Endometrial microvascular endothelial cells (primary cell): ENCODE data around the gene ARHGAP35. TPM values are rescaled to one million over a fixed set of nuclear protein-coding genes. Genes with fewer than 3 reads are reported as not detected.
"Not testable (repeated sequence)": the region's sequence is repeated elsewhere in the genome, so short reads cannot be mapped to it uniquely, and the experiment has no call there.

Experiments
- in situ Hi-C: cut with HindIII; loops from 2 replicates; pipeline ENCODE4 v1.10.0; 2017; ENCODE audit warnings: low sequenced_read_pairs, low pct_unique_long_range_greater_than_20kb; ENCODE audit errors: inconsistent ontology term
- total RNA-seq: library from RNA; depleted of rRNA; stranded (reverse); fragments of >200 nt; gene quantifications from one replicate; pipeline ENCODE4 v1.2.3, GENCODE V29; 2015; ENCODE audit errors: inconsistent ontology term

Gene ARHGAP35
- total RNA-seq, 1 donor from 2014 or later = 24.3 TPM

DNA sequence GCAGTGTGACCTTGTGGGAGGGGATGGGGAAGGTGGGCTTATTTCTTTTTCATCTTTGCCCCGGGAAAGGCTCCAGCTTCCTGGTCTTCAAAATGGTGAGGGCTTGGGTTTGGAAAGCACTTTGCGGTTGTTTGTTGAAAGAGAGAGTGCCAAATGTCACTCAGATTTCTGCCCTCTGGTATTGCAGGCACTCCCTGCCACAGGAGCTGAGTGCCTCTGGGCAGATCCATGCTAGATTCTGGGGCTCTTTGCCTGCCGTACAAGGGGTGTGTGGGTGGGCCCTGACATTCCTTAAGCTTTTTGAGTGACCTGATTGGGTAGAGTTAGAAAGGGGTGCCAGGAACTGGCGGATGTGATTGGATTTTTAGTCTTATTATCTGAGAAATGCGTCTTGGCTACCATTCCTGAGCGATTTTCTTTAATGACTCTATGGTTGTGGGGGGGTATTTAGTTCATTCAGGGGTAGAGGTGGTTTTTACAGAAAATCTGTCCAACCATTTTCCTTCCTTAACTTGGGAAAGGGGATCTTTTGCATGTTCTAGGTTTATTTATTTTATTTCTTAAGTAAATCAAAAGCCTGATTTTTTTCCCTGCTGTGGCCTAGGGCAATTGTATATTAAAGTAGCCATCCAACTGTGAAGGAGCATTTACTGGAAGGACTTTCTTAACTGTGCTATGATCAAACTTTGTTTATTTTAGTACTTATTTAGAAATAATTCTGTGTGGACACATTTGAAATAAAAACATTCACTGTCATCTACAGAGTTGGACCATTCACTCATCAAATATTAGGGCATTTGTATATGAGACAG lies 3.2 kb downstream of the ARHGAP35 start:
- in situ Hi-C loops = no loop called here

DNA sequence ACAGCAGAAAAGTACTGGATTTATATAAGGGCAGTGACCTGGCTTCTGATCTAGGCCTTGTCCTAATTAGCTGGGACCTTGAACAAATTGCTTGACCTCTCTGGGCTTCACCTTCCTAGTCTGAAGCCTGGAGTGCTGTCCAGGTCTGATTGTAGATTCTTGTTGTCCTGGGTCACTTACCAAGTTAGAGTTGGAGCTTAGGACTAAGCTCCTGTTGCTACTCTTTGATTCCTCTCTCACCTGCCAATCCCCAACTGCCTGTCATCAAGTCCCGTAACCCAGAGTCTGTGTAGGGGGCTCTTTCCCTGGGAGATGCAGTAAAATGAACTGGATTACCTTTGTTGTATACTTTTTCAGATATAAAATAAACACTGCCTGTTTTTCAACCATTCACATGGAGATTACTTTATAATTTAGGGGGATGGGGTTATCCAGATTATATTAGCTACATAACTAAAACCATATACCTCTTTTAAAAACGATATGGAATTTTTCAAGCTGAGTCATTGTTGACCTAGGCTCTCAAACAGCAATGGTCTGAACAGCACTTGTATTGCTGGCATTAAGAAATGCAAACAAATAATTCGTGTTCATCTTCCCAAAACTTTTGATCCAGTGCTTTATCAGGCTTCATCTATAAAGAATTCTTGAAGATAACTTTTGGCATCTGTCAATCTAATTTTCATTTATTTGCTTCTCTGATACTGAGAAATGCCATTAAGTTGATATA lies 5.8 kb downstream of the ARHGAP35 start:
- in situ Hi-C loops = no loop called here

DNA sequence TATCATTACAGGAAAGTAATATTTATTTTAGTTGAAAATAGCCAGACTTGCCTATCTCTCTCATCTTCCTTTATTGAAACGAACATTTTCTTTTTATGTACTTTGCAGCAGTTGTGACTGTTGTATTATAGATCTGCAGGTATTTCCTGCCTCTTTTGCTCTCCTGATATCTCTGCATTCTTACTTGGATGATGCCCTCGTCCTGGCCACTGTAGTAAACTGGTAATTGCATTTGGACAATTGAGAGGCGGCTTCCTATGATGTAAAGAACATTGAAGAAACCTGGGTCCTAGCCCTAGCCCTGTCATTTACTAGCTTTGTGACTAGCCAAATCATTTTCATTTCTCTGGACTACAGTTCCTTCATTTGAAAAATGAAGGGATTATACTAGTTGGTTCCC lies 6.4 kb downstream of the ARHGAP35 start:
- in situ Hi-C loops = no loop called here

DNA sequence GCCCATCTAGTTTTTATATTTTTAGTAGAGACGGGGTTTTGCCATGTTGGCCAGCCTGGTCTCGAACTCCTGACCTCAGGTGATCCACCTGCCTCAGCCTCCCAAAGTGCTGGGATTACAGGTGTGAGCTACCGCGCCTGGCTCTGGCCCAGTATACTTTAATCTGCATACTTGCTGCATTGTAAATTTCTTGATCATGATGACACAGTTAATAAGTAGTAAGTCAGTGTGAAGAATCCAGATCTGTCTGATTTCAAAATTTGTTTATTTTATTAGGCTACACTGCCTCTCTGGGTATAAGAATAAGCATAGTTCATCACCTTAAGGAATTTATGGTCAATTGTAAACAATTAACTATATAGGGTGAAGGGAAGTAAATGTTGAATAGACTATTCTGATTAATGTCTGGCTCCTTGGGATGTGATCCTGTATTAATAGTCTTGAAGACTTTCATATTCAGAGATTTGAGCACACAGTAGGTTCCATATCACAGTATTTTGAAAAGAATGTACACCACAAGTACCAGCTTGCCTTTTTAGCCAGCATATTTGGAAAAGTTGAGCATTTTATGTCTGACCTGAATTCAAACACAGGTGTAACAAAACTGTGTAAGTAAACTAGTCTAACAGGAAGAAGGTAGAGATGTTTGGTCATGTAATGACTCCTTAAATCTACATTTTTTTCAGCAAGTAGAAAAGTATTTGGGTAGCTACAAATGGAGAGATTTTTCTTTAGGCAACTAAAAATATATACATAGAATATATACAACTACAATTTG lies 7.4 kb downstream of the ARHGAP35 start:
- in situ Hi-C loops = no loop called here

DNA sequence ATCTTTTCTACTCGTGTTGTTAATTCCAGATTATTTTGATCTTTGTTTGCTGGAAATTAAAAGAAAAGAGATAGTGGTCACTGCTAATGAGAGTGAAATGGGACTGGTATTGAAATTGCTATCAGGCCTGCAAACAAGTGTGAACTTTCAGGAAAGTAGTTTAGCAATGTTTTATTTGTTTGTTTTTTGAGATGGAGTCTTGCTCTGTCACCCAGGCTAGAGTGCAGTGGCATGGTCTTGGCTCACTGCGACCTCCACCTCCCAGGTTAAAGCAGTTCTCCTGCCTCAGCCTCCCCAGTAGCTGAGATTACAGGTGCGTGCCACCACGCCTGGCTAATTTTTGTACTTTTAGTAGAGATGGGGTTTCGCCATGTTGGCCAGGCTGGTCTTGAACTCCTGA lies 10.4 kb downstream of the ARHGAP35 start:
- in situ Hi-C loops = not testable (repeated sequence)

DNA sequence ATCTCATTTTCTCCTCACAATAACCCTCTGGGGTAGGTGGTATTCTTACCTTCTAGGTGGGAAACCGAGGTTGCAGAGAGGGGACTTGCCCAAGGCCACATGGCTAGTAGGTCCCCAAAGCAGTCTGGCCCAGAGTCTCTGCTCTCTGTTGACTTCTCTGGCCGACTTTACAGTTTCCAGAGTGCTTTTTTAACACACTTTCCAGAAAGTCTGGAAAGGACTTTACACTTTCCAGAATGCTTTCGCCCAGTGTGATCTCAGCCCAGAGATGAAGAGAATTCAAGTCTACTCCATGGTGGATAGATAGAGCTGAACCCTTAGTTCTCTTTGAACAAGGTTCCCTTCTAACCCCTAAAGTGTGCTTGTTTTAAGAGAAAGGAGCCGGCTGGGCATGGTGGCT lies 12.2 kb downstream of the ARHGAP35 start:
- in situ Hi-C loops = no loop called here

DNA sequence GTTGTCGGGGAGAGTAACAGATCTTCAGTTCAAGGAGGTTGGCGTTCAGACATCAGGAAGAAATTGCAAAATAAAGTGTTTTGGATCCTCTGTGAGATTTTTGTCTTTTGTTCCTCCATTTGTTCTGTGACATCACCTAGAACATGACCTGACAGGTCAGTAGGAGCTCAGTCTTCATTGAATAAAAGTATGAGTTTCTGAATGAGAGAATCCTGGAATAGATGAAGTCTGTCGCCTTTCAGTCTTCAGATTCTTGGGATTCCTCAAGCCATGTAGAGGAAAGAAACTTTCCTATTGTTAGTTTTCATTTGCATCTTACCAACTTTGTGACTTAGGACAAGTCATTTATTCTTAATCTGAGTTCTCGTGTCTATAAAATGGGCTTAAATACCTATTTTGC lies 14.4 kb downstream of the ARHGAP35 start:
- in situ Hi-C loops = loop anchor here (25.0 kb wide), 1 partner anchor 112 kb away; no protein-coding TSS in a partner anchor

DNA sequence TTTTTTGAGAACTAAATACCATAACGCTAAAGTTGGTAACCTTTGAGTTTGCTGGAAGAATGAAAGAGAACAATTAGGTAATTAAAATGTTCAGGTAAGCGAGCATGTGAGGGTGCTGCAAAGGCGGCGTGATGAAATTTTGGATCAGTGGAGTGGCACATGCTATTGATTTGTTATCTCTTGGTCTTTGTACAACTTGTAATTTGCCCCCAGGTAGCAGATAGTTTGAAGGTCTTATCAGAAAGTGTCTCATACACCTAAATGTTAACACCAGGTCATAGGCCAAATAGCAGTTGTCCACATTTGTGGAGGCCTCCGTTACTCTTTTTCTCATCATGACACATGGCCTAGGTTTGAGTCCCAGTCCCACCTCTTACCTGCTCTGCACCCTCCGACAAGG lies 14.9 kb downstream of the ARHGAP35 start:
- in situ Hi-C loops = loop anchor here (25.0 kb wide), 1 partner anchor 112 kb away; no protein-coding TSS in a partner anchor

DNA sequence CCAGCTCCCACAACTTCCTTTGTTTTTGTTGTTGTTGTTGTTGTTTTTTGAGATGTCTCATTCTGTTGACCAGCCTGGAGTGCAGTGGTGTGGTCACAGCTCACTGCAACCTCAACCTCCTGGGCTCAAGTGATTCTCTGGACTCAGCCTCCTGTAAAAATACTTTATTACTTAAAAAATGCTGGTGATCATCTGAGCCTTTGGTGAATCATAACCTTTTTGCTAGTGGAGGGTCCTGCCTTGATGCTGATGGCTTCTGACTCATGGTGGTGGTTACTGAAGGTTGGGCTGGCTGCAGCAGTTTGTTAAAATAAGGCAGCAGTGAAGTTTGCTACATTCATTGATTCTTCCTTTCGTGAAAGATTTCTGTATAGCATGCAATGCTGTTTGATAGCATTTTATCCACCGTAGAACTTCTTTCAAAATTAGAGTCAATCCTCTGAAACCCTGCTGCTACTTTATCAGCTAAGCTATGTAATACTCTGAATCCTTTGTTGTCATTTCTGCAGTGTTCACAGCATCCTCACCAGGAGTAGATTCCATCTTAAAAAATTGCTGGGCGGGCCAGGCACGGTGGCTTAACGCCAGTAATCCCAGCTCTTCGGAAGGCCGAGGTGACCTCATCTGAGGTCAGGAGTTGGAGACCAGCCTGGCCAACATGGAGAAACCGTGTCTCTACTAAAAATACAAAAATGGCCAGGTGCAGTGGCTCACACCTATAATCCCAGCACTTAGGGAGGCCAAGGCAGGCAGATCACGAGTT lies 18.0 kb downstream of the ARHGAP35 start:
- in situ Hi-C loops = loop anchor here (25.0 kb wide), 1 partner anchor 109 kb away; no protein-coding TSS in a partner anchor

DNA sequence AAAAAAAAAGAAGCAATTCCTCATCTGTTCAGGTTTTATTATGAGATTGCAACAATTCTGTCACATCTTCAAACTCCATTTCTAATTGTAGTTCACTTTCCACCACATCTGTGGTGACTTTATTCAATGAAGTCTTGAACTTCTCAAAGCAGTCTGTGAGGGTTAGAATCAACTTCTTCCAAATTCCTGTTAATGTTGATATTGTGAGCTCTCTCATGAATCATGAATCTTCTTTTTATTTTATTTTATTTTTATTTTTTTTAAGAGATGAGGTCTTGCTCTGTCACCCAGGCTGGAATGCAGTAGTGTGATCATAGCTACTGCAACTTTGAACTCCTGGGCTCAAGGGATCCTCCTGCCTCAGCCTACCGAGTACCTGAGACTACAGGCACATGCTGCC lies 19.6 kb downstream of the ARHGAP35 start:
- in situ Hi-C loops = loop anchor here (25.0 kb wide), 1 partner anchor 107 kb away; no protein-coding TSS in a partner anchor

DNA sequence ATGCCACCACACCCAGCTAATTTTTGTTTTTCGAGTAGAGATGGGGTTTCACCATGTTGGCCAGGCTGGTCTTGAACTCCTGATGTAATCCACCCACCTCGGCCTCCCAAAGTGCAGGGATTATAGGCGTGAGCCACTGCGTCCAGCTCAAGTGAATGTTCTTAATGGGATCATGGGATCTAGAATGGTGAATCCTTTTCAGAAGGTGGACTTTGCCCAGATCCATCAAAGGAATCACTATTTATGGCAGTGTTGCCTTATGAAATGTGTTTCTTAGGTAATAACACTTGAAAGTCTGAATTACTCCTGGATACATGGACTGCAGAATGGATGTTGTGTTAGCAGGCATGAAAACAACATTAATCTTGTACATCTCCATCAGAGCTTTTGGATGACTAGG lies 20.3 kb downstream of the ARHGAP35 start:
- in situ Hi-C loops = loop anchor here (25.0 kb wide), 1 partner anchor 106 kb away; no protein-coding TSS in a partner anchor

DNA sequence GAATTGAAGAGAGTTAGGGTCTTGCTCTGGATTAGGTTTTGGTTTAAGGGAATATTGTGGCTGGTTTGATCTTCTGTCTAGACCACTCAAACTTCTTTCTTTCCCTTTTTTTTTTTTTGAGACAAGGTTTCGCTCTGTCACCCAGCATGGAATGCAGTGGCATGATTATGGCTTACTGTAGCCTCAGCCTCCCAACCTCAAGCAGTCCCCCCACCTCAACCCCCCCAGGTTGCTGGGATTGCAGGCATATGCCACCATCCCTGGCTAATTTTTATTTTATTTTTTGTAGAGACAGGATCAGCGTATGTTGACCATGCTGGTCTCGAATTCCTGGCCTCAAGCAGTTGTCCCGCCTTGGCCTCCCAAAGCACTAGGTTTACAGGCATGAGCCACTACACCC lies 21.2 kb downstream of the ARHGAP35 start:
- in situ Hi-C loops = loop anchor here (25.0 kb wide), 1 partner anchor 105 kb away; no protein-coding TSS in a partner anchor

DNA sequence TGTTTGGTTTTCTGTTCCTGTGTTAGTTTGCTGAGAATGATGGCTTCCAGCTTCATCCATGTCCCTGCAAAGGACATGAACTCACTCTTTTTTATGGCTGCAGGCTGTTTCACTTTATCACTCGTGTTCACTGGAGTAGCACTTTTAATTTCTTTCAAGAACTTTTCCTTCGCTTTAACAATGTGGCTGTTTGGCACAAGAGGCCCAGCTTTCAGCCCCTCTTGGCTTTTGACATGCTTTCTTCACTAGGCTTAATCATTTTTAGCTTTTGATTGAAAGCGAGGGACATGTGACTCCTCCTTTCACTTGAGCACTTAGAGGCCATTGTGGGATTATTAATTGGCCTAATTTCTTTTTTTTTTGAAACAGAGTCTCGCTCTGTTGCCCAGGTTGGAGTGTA lies 22.0 kb downstream of the ARHGAP35 start:
- in situ Hi-C loops = loop anchor here (25.0 kb wide), 1 partner anchor 105 kb away; no protein-coding TSS in a partner anchor

DNA sequence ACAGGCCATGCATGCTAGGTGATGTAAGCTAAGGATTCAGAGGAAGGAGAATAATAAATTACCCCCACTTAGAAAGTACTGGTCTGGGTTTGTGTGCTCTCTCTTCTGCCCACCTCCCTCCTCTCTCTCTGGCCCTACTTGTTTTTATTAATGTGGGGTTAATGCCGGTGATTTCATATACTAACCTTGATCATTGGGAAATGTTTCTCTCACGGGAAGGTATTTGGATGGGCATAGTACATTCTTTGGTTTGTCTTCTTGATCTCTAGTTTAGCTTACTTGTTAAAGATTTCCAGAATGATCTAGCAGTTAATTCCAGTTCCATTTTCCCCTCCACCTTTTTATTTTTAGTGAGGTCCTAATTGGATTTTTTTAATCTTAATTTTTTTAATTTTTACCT lies 24.6 kb downstream of the ARHGAP35 start:
- in situ Hi-C loops = loop anchor here (25.0 kb wide), 1 partner anchor 102 kb away; no protein-coding TSS in a partner anchor

DNA sequence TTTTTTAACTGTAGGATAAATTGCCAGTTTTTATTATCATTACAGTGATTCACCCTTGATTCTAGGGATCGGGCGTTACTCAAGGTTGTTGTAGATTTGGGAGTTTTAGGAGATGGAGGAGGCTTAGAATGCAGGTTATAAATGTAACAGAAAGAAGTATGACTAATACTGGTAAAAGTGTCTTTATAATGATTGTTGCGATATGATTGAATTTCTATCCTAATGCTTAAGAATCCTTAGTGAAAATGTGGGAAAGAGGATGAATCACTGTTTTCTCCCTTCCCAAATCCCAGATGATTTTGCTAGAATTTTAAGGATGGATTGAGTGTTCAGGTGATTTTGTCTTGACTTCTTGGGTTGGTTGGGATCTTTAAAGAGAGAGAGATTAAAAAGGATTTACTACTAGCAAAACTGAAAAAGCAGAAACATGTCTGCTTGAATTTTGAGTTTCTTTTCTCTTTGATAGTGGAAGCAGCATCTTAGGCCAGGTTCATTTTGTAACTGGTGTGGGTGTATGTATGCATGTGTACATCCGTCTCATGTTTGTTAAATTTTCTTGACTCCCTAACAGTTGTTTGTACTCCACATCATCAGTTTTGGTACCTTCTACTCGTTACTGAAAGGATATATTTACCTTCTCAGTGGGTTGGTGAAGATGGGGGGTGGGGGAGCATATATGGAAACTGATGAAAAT lies 25.9 kb downstream of the ARHGAP35 start:
- in situ Hi-C loops = loop anchor here (25.0 kb wide), 1 partner anchor 101 kb away; no protein-coding TSS in a partner anchor

DNA sequence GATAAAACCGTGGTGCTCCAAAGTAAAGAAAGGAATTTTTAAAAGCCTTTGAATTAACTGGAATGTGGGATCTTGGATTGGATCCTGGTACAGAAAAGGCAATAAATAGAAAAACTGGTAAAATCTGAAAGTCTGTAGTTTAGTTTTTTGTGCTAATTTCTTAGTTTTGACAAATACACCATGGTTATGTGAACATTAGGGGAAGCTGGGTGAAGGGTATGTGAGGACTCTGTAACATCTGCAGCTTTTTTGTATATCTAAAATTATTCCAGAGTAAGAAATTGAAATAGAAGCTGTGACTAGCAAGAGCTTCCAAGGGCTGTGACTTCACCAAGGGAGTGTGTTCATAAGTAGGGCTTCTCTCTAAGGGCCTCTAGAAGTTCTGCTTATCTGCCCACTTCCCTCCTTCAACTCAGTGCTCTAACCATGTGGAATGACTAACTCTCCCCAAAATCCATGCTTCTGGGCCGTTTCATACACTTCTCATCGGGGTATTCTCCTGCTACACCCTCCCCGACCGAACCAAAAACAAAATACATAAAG lies 26.5 kb downstream of the ARHGAP35 start:
- in situ Hi-C loops = loop anchor here (25.0 kb wide), 1 partner anchor 100 kb away; no protein-coding TSS in a partner anchor

DNA sequence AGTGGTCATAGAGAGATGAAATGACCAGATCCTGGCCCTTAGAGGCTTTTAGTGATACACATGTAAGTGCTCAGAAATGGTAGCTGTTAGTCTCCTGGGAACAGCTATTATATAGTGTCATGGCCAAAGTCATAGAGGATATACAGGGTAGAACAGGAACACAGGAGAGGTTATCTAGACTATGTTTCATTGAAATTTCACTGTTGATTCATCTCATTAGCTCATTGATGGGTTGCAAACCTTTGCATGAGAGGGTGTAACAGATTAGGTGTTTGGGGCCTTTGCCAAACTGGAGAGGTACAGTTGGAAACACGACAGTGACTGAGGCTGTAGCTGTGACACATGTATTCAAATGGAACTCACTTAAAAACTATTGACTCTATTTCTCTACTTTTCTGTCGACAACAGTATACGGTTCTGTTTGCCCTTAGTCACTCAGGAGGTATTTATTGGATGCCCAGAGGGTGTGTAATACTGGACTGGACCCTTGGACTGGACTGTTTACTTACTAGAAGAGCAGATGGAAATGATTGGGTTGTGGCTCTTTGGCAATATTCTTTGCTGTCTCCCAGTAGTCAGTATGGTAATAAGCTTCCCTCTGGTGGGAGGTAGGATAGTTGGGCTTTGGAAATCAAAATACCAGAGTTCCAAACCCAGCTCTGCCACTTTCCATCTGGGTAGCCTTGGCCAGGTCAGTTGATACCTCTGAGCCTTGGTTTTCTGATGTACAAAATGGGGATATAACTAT lies 29.8 kb downstream of the ARHGAP35 start:
- in situ Hi-C loops = loop anchor here (25.0 kb wide), 1 partner anchor 97 kb away; no protein-coding TSS in a partner anchor
